CD14-positive monocyte (primary cell): Measurements from ENCODE around the gene RIPOR1. TPM values are rescaled to one million over a fixed set of nuclear protein-coding genes. Genes with fewer than 3 reads are reported as not detected.

ENCODE experiments used
- DNase-seq, 3 donors: peaks; one replicate each; pipeline ENCODE4 v3.0.0-alpha.2; 2011 to 2022
- H2AFZ ChIP-seq: 2 replicates; pipeline ENCODE4 v1.6.0; 2012; ENCODE audit warnings: mild to moderate bottlenecking, low read depth, low read length, inconsistent platforms; ENCODE audit not compliant: insufficient read depth, poor library complexity, severe bottlenecking
- H3K27ac ChIP-seq, 2 donors: 1 replicate in 1 of 2; 2 replicates in 1 of 2; pipeline ENCODE4 v1.5.1; 2012 to 2013; ENCODE audit warnings: low read length in 2 of 2, control low read depth in 1 of 2, inconsistent platforms in 1 of 2, low read depth in 1 of 2, mild to moderate bottlenecking in 1 of 2
- H3K27me3 ChIP-seq, 2 donors: one replicate each; pipeline versions ENCODE4 v1.6.0 to v1.6.1; 2011 to 2013; ENCODE audit warnings: low read length in 2 of 2; ENCODE audit not compliant: control insufficient read depth in 2 of 2, insufficient read depth in 2 of 2
- H3K36me3 ChIP-seq, 2 donors: replicated peaks in 1 of 2; 1 replicate in 1 of 2; 2 replicates in 1 of 2; pipeline versions ENCODE4 v1.5.1 to v1.6.1; 2012 to 2013; ENCODE audit warnings: low read length in 2 of 2, control low read depth in 1 of 2, inconsistent platforms in 1 of 2, mild to moderate bottlenecking in 1 of 2; ENCODE audit not compliant: insufficient read depth in 2 of 2, control insufficient read depth in 1 of 2
- H3K4me1 ChIP-seq, 2 donors: 1 replicate in 1 of 2; 2 replicates in 1 of 2; pipeline versions ENCODE4 v1.5.1 to v1.6.1; 2012 to 2013; ENCODE audit warnings: low read length in 2 of 2, control low read depth in 1 of 2, inconsistent platforms in 1 of 2, mild to moderate bottlenecking in 1 of 2, moderate library complexity in 1 of 2; ENCODE audit not compliant: insufficient read depth in 2 of 2, control insufficient read depth in 1 of 2
- H3K4me2 ChIP-seq: replicated peaks from 2 replicates; pipeline ENCODE3; 2012; ENCODE audit warnings: low read length, moderate library complexity, mild to moderate bottlenecking; ENCODE audit not compliant: poor library complexity, severe bottlenecking; ENCODE audit errors: extremely low read depth
- H3K4me3 ChIP-seq, 3 experiments: fragments of 200-600 bp in 1 of 3; sonication (generic) in 1 of 3; replicated peaks in 1 of 3; 1 replicate in 2 of 3; 2 replicates in 1 of 3; pipeline ENCODE4 v1.5.1; 2011 to 2013; ENCODE audit warnings: low read length in 3 of 3, mild to moderate bottlenecking in 3 of 3, control low read depth in 2 of 3, low read depth in 2 of 3, inconsistent platforms in 1 of 3, moderate library complexity in 1 of 3
- H3K79me2 ChIP-seq: 2 replicates; pipeline ENCODE4 v1.6.0; 2012; ENCODE audit warnings: mild to moderate bottlenecking, control low read depth, inconsistent platforms, low read length, moderate library complexity; ENCODE audit not compliant: insufficient read depth
- H3K9ac ChIP-seq: 2 replicates; pipeline ENCODE4 v1.6.0; 2017; ENCODE audit warnings: low read length, mild to moderate bottlenecking; ENCODE audit not compliant: insufficient read depth, poor library complexity, severe bottlenecking
- H3K9me3 ChIP-seq, 2 donors: replicated peaks in 1 of 2; 1 replicate in 1 of 2; 2 replicates in 1 of 2; pipeline versions ENCODE4 v1.5.1 to v1.6.1; 2012 to 2013; ENCODE audit warnings: low read length in 2 of 2, control low read depth in 1 of 2; ENCODE audit not compliant: control insufficient read depth in 1 of 2, insufficient read depth in 1 of 2
- H4K20me1 ChIP-seq: 2 replicates; pipeline ENCODE4 v1.6.0; 2012; ENCODE audit warnings: mild to moderate bottlenecking, low read length, control low read depth, moderate library complexity; ENCODE audit not compliant: insufficient read depth
- H3K27ac Mint-ChIP-seq, 7 donors: one replicate each; pipeline ENCODE4 v1.8.0; 2020; ENCODE audit warnings: mild to moderate bottlenecking in 7 of 7, mixed read lengths in 7 of 7, moderate library complexity in 6 of 7, inconsistent platforms in 2 of 7
- H3K27me3 Mint-ChIP-seq, 3 donors: one replicate each; pipeline ENCODE4 v1.8.0; 2021 to 2022; ENCODE audit warnings: low read depth in 3 of 3, mild to moderate bottlenecking in 3 of 3, mixed read lengths in 3 of 3, moderate library complexity in 3 of 3, inconsistent platforms in 1 of 3
- H3K36me3 Mint-ChIP-seq, 2 donors: one replicate each; pipeline ENCODE4 v1.8.0; 2020; ENCODE audit warnings: mixed read lengths in 2 of 2, inconsistent platforms in 1 of 2, mild to moderate bottlenecking in 1 of 2
- H3K4me1 Mint-ChIP-seq: one replicate; pipeline ENCODE4 v1.8.0; 2020; ENCODE audit warnings: mild to moderate bottlenecking, mixed read lengths
- H3K4me3 Mint-ChIP-seq, 2 donors: one replicate each; pipeline ENCODE4 v1.8.0; 2020; ENCODE audit warnings: mild to moderate bottlenecking in 2 of 2, mixed read lengths in 2 of 2, moderate library complexity in 1 of 2
- H3K9me3 Mint-ChIP-seq, 7 donors: one replicate each; pipeline ENCODE4 v1.8.0; 2020 to 2022; ENCODE audit warnings: mixed read lengths in 7 of 7, mild to moderate bottlenecking in 6 of 7, moderate library complexity in 6 of 7, inconsistent platforms in 2 of 7
- CTCF ChIP-seq: fragments of 200-600 bp; IDR thresholded peaks from one replicate; pipeline ENCODE4 v1.8.0; 2022; ENCODE audit warnings: antibody characterized with exemption, mild to moderate bottlenecking
- WGBS: methylation state at CpG from one replicate; pipeline ENCODE4 v1.1.5; 2013; ENCODE audit warnings: missing lambda C conversion rate; ENCODE audit not compliant: insufficient coverage; 5-methylcytosine and 5-hydroxymethylcytosine counted together
- intact Hi-C, 2 donors: fragments of 100-400 bp; cut with micrococcal nuclease; formaldehyde crosslinking; loops; one replicate each; pipeline versions ENCODE4 v1.15.0 to v1.15.1; 2023
- polyA plus RNA-seq, 3 donors: library from polyadenylated mRNA; depleted of rRNA in 1 of 3; unstranded in 2 of 3; stranded (reverse) in 1 of 3; fragments of 300-500 nt in 2 of 3; fragments of >200 nt in 1 of 3; fragmentation: Illumina TruSeq in 2 of 3; gene quantifications; 1 replicate in 2 of 3; 2 replicates in 1 of 3; pipeline ENCODE4 v1.2.3, GENCODE V29; 2012 to 2021

RIPOR1 gene
- polyA plus RNA-seq, 3 donors = 8.6 to 115 (median 17.5) TPM

GRCh38 chr16:67547423-67548264, 19.0 kb downstream of the RIPOR1 start:
- Histone ChIP-seq H3K36me3 (peaks cover 42 to 67% of the 10 kb centered on the region in 2 donors), H3K27me3 (no peaks in the 10 kb centered on the region), H3K4me3 (no peak overlapping the region), H3K79me2 (peaks cover 9% of the 10 kb centered on the region), H3K4me2 (peak overlapping the region; percentile 6), H3K27ac (peak overlapping the region; percentile 12 to 45), H2AFZ (no peak overlapping the region), H3K4me1 (peaks cover 27 to 34% of the 10 kb centered on the region in 2 donors), H4K20me1 (peaks cover 62% of the 10 kb centered on the region), H3K9me3 (no peaks in the 10 kb centered on the region), H3K9ac (no peak overlapping the region)
- 14% methylated on average over 13 of the region's 16 CpGs for WGBS
- Mint-ChIP-seq H3K4me1 (peaks cover 38% of the 10 kb centered on the region), H3K27me3 (peaks cover 0 to 3% (median 0%) of the 10 kb centered on the region in 3 donors), H3K9me3 (no peaks in the 10 kb centered on the region), H3K27ac (peak overlapping the region in 4 of 7 donors; percentile 30 to 66 (median 54)), H3K4me3 (no peak overlapping the region), H3K36me3 (peaks cover 55 to 67% of the 10 kb centered on the region in 2 donors)
- no peak for TF ChIP-seq CTCF
- no peak for DNase-seq
- intact Hi-C loops = loop anchor here (2.0 to 5.0 kb wide), 4 partner anchors 15 to 110 kb away; partner anchors contain the start of genes CARMIL2 (in 1 of the 2) and CTCF (in 1 of the 2)

GRCh38 chr16:67548265-67549126, 19.9 kb downstream of the RIPOR1 start:
- no peak overlapping the region for H3K9ac ChIP-seq
- peaks cover 54% of the 10 kb centered on the region for H4K20me1 ChIP-seq
- WGBS = 70% methylated on average over 4 of the region's 4 CpGs
- H3K27ac ChIP-seq = peak overlapping the region; percentile 12 to 45
- DNase-seq = peak in 1 of 3 donors; percentile 50
- Mint-ChIP-seq H3K9me3 (no peaks in the 10 kb centered on the region), H3K36me3 (peaks cover 49 to 58% of the 10 kb centered on the region in 2 donors), H3K27ac (peak overlapping the region in 3 of 7 donors; percentile 13 to 42 (median 39)), H3K27me3 (peaks cover 0 to 3% (median 0%) of the 10 kb centered on the region in 3 donors), H3K4me1 (peaks cover 42% of the 10 kb centered on the region), H3K4me3 (no peak overlapping the region)
- intact Hi-C loops = loop anchor here in 1 of 2 donors (5.0 kb wide), 2 partner anchors 94 to 109 kb away; no protein-coding TSS in a partner anchor
- peaks cover 36 to 43% of the 10 kb centered on the region in 2 donors for H3K4me1 ChIP-seq
- H2AFZ ChIP-seq = no peak overlapping the region
- H3K4me2 ChIP-seq = no peak overlapping the region
- no peak for TF ChIP-seq CTCF
- no peak overlapping the region for H3K4me3 ChIP-seq
- H3K79me2 ChIP-seq = peaks cover 15% of the 10 kb centered on the region
- H3K9me3 ChIP-seq = no peaks in the 10 kb centered on the region
- H3K27me3 ChIP-seq = no peaks in the 10 kb centered on the region
- H3K36me3 ChIP-seq = peaks cover 33 to 59% of the 10 kb centered on the region in 2 donors
